GM12878 (cell line): ENCODE data around the gene TRIM3. TPM values are rescaled to one million over a fixed set of nuclear protein-coding genes. Genes with fewer than 3 reads are reported as not detected.

Experiments
- ATAC-seq: fragments of 200-7000 bp; cut with Tn5 transposase; 3 replicates; pipeline ENCODE4 v1.9.1; 2020; ENCODE audit warnings: mild to moderate bottlenecking, moderate library complexity
- BruUV-seq: library from RNA; stranded (reverse); fragments of 400-500 nt; replicated peaks from 2 replicates; lab custom pipeline; 2021; lab: Mats Ljungman, UMichigan
- CTCF ChIA-PET: fragments of 300-600 bp; sonication (Branson Sonifier 250); formaldehyde crosslinking; extraction: SDS; loops from one replicate; lab custom pipeline; 2021; ENCODE audit warnings: inconsistent platforms; lab: Yijun Ruan, JAX
- POLR2A ChIA-PET: fragments of 350-600 bp; formaldehyde crosslinking; extraction: SDS; loops from one replicate; lab custom pipeline; 2021; ENCODE audit warnings: inconsistent platforms; lab: Charles Lee
- RAD21 ChIA-PET: fragments of 300-600 bp; sonication (Branson Sonifier 250); formaldehyde crosslinking; loops from one replicate; lab custom pipeline; 2023; ENCODE audit warnings: antibody characterized with exemption; ENCODE audit not compliant: unreplicated experiment; lab: Charles Lee
- SMC1A ChIA-PET: fragments of 300-600 bp; sonication (Branson Sonifier 250); formaldehyde crosslinking; loops from one replicate; lab custom pipeline; 2023; ENCODE audit not compliant: unreplicated experiment, uncharacterized antibody; lab: Charles Lee
- DNase-seq: peaks from one replicate; pipeline ENCODE4 v3.0.0-alpha.2; 2011; ENCODE audit warnings: low read depth, low spot score
- FAIRE-seq: peaks from 3 replicates; lab custom pipeline; 2011; peaks lifted over from hg19 to GRCh38; lab: Jason Lieb, UNC
- H2AFZ ChIP-seq: 2 replicates; pipeline ENCODE4 v1.6.0; 2011; ENCODE audit warnings: low read depth, low read length, control low read depth; ENCODE audit not compliant: control insufficient read depth
- H3K27ac ChIP-seq: 2 replicates; pipeline ENCODE4 v1.5.1; 2011; ENCODE audit warnings: control low read depth; ENCODE audit not compliant: control insufficient read depth, insufficient read depth
- H3K27me3 ChIP-seq, 2 experiments: replicated peaks in 1 of 2; 2 replicates each; pipeline versions ENCODE4 v1.6.0 to v1.6.1; 2011; ENCODE audit warnings: low read length in 1 of 2; ENCODE audit not compliant: control insufficient read depth in 2 of 2, insufficient read depth in 2 of 2
- H3K36me3 ChIP-seq, 2 experiments: 2 replicates each; pipeline ENCODE4 v1.5.1; 2011; ENCODE audit warnings: low read length in 1 of 2; ENCODE audit not compliant: control insufficient read depth in 2 of 2, insufficient read depth in 2 of 2
- H3K4me1 ChIP-seq: 2 replicates; pipeline ENCODE4 v1.6.1; 2011; ENCODE audit warnings: mild to moderate bottlenecking, low read length, moderate library complexity, mixed read lengths; ENCODE audit not compliant: control insufficient read depth, insufficient read depth
- H3K4me2 ChIP-seq: 2 replicates; pipeline ENCODE4 v1.6.0; 2011; ENCODE audit warnings: control low read depth; ENCODE audit not compliant: control insufficient read depth, insufficient read depth
- H3K4me3 ChIP-seq: fragments of 200-600 bp; sonication (generic); 2 replicates; pipeline ENCODE4 v1.5.1; 2016
- H3K79me2 ChIP-seq: 2 replicates; pipeline ENCODE4 v1.6.0; 2011; ENCODE audit warnings: low read length; ENCODE audit not compliant: control insufficient read depth, insufficient read depth
- H3K9ac ChIP-seq: 2 replicates; pipeline ENCODE4 v1.8.0; 2011; ENCODE audit warnings: low read length, control low read depth, mixed read lengths; ENCODE audit not compliant: control insufficient read depth, insufficient read depth
- H3K9me3 ChIP-seq: replicated peaks from 3 replicates; pipeline ENCODE4 v1.5.1; 2011; ENCODE audit warnings: mild to moderate bottlenecking, low read length; ENCODE audit not compliant: control insufficient read depth, insufficient read depth
- H4K20me1 ChIP-seq: 2 replicates; pipeline ENCODE4 v1.6.0; 2011; ENCODE audit not compliant: control insufficient read depth, insufficient read depth
- CREM ChIP-seq: IDR thresholded peaks from 2 replicates; pipeline ENCODE4 v1.6.1; 2014; ENCODE audit warnings: antibody characterized with exemption, low read depth
- EP300 ChIP-seq, 2 experiments: fragments of 150-350 bp in 1 of 2; IDR thresholded peaks; 2 replicates each; pipeline ENCODE4 v1.6.1; 2011 to 2012; ENCODE audit warnings: low read depth in 2 of 2, low read length in 2 of 2, borderline replicate concordance in 1 of 2, improper control_type of control experiment in 1 of 2, inconsistent platforms in 1 of 2; ENCODE audit not compliant: control insufficient read depth in 1 of 2
- MEF2A ChIP-seq: IDR thresholded peaks from 2 replicates; pipeline ENCODE4 v1.6.1; 2011; ENCODE audit warnings: low read depth, mild to moderate bottlenecking, low read length, moderate library complexity; ENCODE audit not compliant: insufficient read depth
- NR2C1 ChIP-seq: fragments of 450-650 bp; IDR thresholded peaks from 2 replicates; pipeline ENCODE4 v1.6.1; 2017; ENCODE audit warnings: antibody characterized with exemption, mild to moderate bottlenecking, moderate library complexity
- SIX5 ChIP-seq: IDR thresholded peaks from 2 replicates; pipeline ENCODE4 v1.6.1; 2011; ENCODE audit warnings: mild to moderate bottlenecking, low read depth, low read length, moderate library complexity; ENCODE audit not compliant: severe bottlenecking
- SREBF2 ChIP-seq: IDR thresholded peaks from 2 replicates; pipeline ENCODE4 v1.6.1; 2012; ENCODE audit warnings: mild to moderate bottlenecking, low read length
- STAT3 ChIP-seq: IDR thresholded peaks from 2 replicates; pipeline ENCODE4 v1.6.1; 2011; ENCODE audit warnings: low read depth, low read length, improper control_type of control experiment
- ZNF622 ChIP-seq: fragments of 450-650 bp; IDR thresholded peaks from 2 replicates; pipeline ENCODE4 v1.6.1; 2017; ENCODE audit warnings: mild to moderate bottlenecking, inconsistent platforms
- ZSCAN29 ChIP-seq: fragments of 450-650 bp; IDR thresholded peaks from 2 replicates; pipeline ENCODE4 v1.6.1; 2017; ENCODE audit warnings: mild to moderate bottlenecking, moderate library complexity
- WGBS: methylation state at CpG from one replicate; pipeline ENCODE4 v1.1.6; 2016; ENCODE audit warnings: low lambda C conversion rate; ENCODE audit not compliant: insufficient replicate concordance, insufficient coverage; ENCODE audit errors: missing lambda C conversion rate; 5-methylcytosine and 5-hydroxymethylcytosine counted together
- in situ Hi-C: fragments of 300-500 bp; cut with MboI; formaldehyde crosslinking; loops from 9 replicates; pipeline ENCODE4 v1.14.3; 2018; ENCODE audit warnings: mixed read lengths
- intact Hi-C: fragments of 100-400 bp; cut with micrococcal nuclease; formaldehyde crosslinking; loops from one replicate; pipeline ENCODE4 v1.14.2; 2022; ENCODE audit not compliant: unreplicated experiment
- polyA plus RNA-seq, 11 experiments: library from polyadenylated mRNA; depleted of rRNA in 4 of 11; unstranded in 6 of 11; stranded (reverse) in 5 of 11; fragments of >200 nt; fragmentation: Nextera tagmentation in 4 of 11; fragmentation: Illumina TruSeq in 1 of 11; extraction: Ambion mirVana in 4 of 11; extraction: Trizol in 1 of 11; gene quantifications; 1 replicate in 1 of 11; 2 replicates in 10 of 11; pipeline versions ENCODE4 v1.2.1 to v1.2.3, GENCODE V29; 2011 to 2016; ENCODE audit warnings: inconsistent platforms in 2 of 11, missing spikeins in 2 of 11, low read depth in 1 of 11
- total RNA-seq, 4 experiments: library from RNA; depleted of rRNA in 3 of 4; stranded (reverse); fragments of >200 nt in 3 of 4; fragmentation: Illumina TruSeq in 1 of 4; extraction: Trizol in 1 of 4; gene quantifications; 2 replicates each; pipeline versions ENCODE4 v1.2.1 to v1.2.3, GENCODE V29; 2013 to 2021

TRIM3 gene
- total and polyA plus RNA-seq, 10 of the 15 experiments (the other 5 are each of a cell fraction or from before 2014, with no cell fraction given), result 0.34 to 11.8 (median 4.8) TPM

DNA sequence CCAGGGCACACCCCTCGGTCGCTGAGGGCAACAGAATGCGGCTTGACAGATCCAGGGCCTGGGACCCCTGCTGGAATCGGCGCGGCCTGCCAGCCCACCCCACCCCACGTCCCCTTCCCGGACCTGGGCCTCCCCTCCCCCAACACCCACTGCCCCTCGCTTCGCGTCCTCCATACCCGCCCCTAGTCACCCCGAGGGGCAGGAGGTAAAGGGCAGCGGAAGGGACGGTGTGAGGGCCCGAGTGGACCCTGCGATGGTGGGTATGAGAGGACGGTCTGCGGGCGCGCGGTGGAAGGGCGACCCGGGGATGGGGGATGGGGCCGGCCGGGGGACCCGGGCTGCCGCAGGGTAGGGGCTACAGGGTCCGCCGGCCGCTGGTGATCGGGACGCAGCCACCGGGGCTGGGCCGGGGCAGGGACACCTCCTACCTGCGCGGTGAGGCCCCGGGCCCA is 55.2 kb downstream of the TRIM3 start:
- peak overlapping the region; percentile 85 for H3K4me3 ChIP-seq
- FAIRE-seq, result no peak
- SMC1A ChIA-PET, result interaction anchor here (1.3 to 1.6 kb wide), 2 partner anchors 16 to 39 kb away, joined by 5 read pairs; no protein-coding TSS in a partner anchor
- POLR2A ChIA-PET, result interaction anchor here (0.9 kb wide), 1 partner anchor 15 kb away, joined by 3 read pairs; no protein-coding TSS in a partner anchor
- H3K27me3 ChIP-seq, result peaks cover 4 to 9% of the 10 kb centered on the region in 2 experiments; a peak in 3 of 4 replicates
- in situ Hi-C loops, result no loop called here
- WGBS, result 36% methylated on average over 10 of the region's 38 CpGs
- H3K9ac ChIP-seq, result no peak overlapping the region
- H3K9me3 ChIP-seq, result no peaks in the 10 kb centered on the region
- intact Hi-C loops, result no loop called here
- BruUV-seq, result no TSS peak
- ATAC-seq, result no peak; the same call in 2 of the 3 replicates
- no peaks in the 10 kb centered on the region for H3K79me2 ChIP-seq
- RAD21 ChIA-PET, result no interaction called here
- no peaks in the 10 kb centered on the region for H3K36me3 ChIP-seq
- TF ChIP-seq ZSCAN29 (no peak), SREBF2 (no peak), CREM (no peak), ZNF622 (no peak), STAT3 (no peak)
- TF ChIP-seq, all 136 proteins: peak for 0
- DNase-seq, result no peak
- Histone ChIP-seq H3K4me2 (peak overlapping the region; percentile 78; the same call in 1 of the 2 replicates), H3K4me1 (peaks cover 8% of the 10 kb centered on the region), H3K27ac (no peak overlapping the region), H4K20me1 (no peaks in the 10 kb centered on the region; the same call in 1 of the 2 replicates), H2AFZ (no peak overlapping the region)
- CTCF ChIA-PET, result interaction anchor here (2.4 kb wide), 1 partner anchor 40 kb away, joined by 10 read pairs; no protein-coding TSS in a partner anchor

DNA sequence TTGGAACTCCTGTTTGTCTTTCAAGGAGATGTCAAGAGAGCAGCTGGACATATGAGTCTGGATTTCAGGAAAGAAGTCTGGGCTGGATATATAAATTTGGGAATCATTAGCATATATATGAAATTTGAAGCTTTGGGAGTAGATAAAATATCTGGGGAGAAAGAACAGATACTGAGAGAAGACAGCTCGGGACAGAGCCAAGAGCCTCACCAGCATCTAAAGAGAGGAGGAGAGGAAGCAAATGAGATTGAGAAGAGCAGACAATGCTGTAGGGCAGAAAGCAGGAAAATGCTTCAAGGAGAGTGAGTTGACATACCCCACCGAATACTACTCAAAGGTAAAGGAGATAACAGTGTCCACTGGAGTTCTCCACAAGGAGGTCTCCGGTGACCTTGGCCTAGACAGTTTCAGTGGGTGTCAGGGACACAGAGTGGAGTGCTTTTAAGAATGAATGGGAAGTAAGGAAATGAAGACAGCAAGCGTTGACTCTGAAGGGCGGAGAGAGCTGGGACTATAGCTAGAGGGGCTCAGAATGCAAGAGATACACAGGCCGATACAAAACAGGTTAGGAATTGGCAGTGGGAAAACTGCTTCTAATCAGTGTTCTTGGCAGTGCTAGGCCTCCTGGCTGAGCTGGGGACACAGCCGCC is 55.7 kb downstream of the TRIM3 start:
- FAIRE-seq, result no peak
- RAD21 ChIA-PET, result no interaction called here
- H3K9ac ChIP-seq, result no peak overlapping the region
- WGBS, result 91% methylated on average over 7 of the region's 7 CpGs
- TF ChIP-seq MEF2A (no peak), EP300 (IDR thresholded peaks at IDR 0.05; ENCODE audit: borderline replicate concordance in 1 of 2, control insufficient read depth in 1 of 2, low read depth in 2 of 2, low read length in 2 of 2) (no peak), SIX5 (no peak), ZSCAN29 (no peak), CREM (no peak), NR2C1 (no peak)
- H3K79me2 ChIP-seq, result no peaks in the 10 kb centered on the region
- no peak overlapping the region for H2AFZ ChIP-seq
- in situ Hi-C loops (no loop called here), intact Hi-C loops (no loop called here)
- no peak for ATAC-seq
- SMC1A ChIA-PET, result interaction anchor here (1.2 to 1.3 kb wide), 2 partner anchors 39 kb away, joined by 4 to 5 read pairs; no protein-coding TSS in a partner anchor
- H4K20me1 ChIP-seq, result no peaks in the 10 kb centered on the region; the same call in 1 of the 2 replicates
- no peak overlapping the region for H3K4me2 ChIP-seq
- H3K9me3 ChIP-seq, result no peaks in the 10 kb centered on the region
- CTCF ChIA-PET, result interaction anchor here (1.2 to 2.4 kb wide), 3 partner anchors 26 to 39 kb away, joined by 3 to 10 read pairs (median 4); no protein-coding TSS in a partner anchor
- H3K27me3 ChIP-seq, result peaks cover 4 to 9% of the 10 kb centered on the region in 2 experiments; a peak in 3 of 4 replicates
- H3K27ac ChIP-seq, result no peak overlapping the region
- DNase-seq, result no peak
- H3K4me1 ChIP-seq, result peaks cover 8% of the 10 kb centered on the region
- POLR2A ChIA-PET, result no interaction called here
- H3K36me3 ChIP-seq, result no peaks in the 10 kb centered on the region
- no peak overlapping the region for H3K4me3 ChIP-seq
- BruUV-seq, result no TSS peak
